GM21423 (cell line): ENCODE data around the gene CACNB3.

Experiments
- ATAC-seq: cut with Tn5 transposase; IDR thresholded peaks from one replicate; pipeline ENCODE4 v1.9.1; 2021; ENCODE audit warnings: mild to moderate bottlenecking, moderate library complexity; ENCODE audit not compliant: unreplicated experiment

CACNB3 gene

GRCh38 chr12:48788524-48788853, 29.8 kb upstream of the CACNB3 start:
- no peak for ATAC-seq

DNA sequence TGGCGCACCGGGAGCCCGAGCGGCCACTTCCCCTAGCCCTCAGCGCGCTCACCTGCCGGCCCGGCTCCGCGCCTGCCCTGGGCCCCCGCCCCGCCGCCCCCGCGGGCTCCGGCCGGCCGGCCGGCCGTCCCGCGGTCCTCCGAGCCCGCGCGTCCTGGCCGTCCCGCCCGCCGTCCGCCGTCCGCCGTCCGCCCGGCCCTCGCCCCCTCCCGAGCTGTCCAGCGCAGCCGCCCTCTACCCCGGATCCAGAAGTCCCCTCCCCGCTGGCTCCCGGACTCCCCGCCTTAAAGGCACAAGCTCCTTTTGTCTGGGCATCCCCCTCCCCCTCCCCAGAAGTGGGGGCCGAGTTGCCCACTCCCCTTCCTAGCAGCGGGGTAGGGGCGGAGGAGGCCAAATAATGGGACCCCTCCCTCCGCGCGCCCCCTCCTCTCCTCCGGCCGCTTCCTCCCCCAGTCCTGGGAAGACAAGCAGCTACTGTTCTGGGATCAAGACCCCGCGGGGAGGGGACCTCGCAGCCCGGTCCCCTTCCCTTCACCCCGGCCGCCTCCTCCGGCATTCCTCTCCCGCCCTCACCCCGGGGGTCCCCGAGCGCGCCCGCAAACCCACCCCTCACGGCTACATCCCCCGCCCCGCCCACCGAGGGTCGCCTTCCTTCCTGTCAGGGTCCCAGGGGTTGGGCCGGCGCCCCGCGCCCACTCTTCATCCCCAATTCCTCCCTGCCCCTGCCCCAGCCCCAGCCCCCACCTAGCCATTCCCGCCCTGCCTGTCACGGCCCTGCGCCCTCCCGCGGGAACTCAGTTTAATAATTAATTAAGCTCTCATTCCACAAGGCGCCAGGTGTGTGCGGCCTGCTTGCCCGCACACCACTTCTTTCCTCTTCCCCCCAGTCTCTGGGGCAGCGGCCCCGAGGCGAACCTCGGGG, 29.2 kb upstream of the CACNB3 start, which contains the start of gene ADCY6:
Gene ADCY6, minus strand, starts transcription at position 236 of the 922 bp plus-strand sequence. CDS start 5,655 bp downstream, outside the sequence.
- ATAC-seq, result peak; percentile 64

GRCh38 chr12:48789858-48790326, 28.4 kb upstream of the CACNB3 start:
- ATAC-seq, result no peak

- ATAC-seq, result no peak
Measured at GRCh38 chr12:48793696-48794095, 24.6 kb upstream of the CACNB3 start.

DNA sequence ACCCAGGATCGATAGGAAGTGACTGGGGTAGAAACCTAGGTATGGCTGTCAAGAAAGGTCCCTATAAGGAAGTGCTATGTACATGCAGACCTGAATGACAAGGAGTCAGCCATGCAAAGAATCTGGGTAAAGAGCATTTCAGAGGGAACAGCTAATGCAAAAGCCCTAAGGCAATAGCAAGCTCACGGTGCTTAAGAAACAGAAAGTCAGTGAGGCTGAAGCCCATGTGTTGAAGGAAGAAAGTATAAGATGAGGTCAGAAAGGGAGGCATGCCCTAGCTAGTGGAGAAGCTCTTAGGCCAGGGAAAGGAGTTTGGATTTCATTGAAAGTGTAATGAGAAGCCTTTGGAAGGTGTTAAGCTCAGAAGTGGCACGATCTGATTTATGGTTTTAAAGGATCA, 23.4 kb upstream of the CACNB3 start:
- no peak for ATAC-seq

- ATAC-seq, result peak; percentile 48
Measured at GRCh38 chr12:48795550-48796455, 22.5 kb upstream of the CACNB3 start.

GRCh38 chr12:48796976-48797375, 21.3 kb upstream of the CACNB3 start:
- ATAC-seq, result no peak

DNA sequence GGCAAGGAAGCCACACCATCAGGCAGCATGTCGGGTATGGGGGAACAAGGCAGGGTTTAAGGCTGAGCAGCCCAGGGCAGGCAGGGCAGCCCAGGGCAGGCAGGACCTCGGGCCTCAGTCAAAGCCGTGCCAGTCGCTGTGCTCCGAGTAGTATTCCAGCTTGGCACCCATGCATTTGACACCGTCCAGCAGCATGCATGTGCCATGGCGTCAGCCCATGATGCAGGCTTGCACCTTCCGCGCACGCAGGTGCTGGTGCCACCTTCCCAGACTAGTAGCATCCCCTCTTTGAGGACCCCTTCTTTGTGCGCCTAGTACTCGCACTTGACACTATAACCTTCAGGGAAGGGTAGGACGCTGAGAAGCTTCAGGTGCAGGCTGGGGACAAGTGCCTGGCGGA, 17.8 kb upstream of the CACNB3 start:
- ATAC-seq, result no peak

- ATAC-seq, result no peak
Measured at GRCh38 chr12:48800971-48801370, 17.3 kb upstream of the CACNB3 start.

DNA sequence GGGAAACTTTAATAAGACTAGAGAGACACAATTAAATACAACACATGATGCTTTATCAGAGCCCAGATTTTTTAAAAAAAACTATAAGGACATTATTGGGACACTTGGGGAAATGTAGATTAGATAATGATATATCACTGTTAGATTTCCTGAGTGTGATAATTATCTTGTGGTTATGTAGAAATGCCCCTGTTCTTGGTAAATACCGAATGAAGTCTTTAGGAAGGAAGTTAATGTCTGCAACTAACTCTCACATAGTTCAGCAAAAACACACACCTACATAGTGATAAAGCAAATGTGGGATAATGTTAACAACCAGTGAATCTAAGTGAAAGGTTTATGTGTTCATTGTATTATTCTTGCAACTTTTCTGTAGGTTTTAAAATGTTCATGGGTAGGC, 14.6 kb upstream of the CACNB3 start:
- no peak for ATAC-seq

GRCh38 chr12:48807981-48808380, 10.3 kb upstream of the CACNB3 start:
- no peak for ATAC-seq

DNA sequence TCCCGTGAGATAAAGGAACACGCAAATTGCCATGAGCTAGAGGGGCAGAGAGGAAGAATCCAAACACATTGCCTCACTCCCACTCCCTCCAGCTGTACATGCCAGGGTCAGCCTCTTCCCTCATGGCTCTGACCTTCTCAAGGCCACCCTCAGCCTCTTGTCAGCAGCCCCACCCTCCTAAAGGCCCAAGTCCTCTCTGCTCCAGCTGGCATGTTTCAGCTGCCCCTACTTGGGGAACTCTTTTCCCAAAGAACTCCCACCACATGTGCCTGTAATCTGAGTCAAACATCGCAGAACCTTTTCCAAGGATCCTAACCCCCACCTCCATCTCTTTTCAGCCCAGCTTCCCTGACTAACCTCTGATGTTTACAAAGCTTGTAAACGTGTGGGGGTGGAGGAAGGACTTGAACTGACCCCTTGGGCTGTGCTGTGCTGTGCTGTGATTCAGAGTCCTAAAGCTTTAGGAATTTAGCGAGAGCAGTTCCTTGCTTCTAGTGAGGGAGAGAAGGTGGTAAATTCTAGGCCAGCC, 7.3 kb upstream of the CACNB3 start:
- no peak for ATAC-seq

DNA sequence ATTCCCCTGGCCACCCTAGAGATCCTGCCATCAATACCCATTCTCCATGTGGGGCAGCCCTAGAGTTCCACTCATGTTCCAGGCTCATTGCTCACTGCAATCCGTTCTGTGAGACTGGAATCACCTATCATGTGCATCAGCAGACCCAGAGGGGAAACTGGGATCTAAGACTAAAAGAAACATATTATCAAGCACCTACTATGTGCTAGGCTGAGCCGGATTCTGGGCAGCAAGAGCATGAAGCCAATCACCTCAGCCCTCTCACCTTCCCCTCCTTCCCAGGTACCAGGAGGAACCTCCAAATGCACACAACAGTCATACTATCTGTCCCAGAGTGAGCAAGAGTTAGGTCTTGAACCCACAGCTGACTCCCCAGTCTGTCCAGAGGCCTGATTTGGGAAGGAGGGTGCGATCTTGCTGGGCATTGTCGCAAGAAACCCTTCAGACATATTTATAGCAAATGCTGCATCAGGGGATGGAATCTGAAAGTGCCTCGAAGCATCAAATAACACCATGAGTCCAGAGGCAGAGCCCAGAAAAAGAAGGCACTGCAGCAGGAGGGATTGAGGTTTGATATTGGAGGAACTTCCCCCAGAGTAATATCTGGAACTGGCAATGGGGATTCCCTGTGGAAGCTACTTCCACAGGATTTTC, 6.7 kb upstream of the CACNB3 start:
- ATAC-seq, result no peak

GRCh38 chr12:48812389-48812788, 5.9 kb upstream of the CACNB3 start:
- ATAC-seq, result no peak

DNA sequence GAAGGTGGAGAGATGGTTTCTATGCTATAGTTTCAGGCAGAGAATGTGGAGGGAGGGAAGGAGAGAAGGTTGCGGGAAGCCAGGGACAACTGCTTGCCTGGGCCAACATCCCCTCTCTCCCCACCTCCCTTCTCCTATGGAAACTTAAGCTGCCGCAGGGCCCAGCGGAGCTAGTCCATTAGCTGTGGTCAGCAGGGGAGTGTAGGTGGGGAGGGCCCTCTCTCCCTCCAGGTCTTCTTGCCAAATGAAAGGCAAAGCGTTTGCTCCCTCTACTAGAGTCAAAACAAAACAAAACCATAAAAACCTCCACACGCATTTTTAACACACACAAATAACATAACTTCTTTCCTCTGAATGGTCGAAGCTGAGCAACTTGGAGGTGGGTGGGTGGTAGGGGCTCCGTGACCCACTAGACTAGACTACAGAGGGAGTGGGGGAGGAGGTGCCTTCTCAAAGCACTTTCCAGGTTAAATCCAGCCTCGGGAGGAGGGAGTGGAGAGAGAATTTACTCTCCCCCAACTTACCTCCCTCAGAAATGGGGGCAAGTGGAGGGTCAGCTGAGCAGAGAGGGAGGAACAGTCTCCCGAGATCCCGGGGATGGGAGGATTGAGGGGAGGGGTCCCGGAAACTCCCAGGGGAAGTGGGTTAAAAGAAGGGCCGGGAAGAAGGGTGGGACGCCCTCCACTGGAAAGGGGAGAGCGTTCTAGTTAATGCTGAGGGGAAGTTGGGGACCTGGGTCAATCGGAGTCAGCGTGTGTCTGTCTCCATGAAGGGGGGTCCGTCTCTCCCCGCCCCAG, 4.6 kb upstream of the CACNB3 start:
- no peak for ATAC-seq

DNA sequence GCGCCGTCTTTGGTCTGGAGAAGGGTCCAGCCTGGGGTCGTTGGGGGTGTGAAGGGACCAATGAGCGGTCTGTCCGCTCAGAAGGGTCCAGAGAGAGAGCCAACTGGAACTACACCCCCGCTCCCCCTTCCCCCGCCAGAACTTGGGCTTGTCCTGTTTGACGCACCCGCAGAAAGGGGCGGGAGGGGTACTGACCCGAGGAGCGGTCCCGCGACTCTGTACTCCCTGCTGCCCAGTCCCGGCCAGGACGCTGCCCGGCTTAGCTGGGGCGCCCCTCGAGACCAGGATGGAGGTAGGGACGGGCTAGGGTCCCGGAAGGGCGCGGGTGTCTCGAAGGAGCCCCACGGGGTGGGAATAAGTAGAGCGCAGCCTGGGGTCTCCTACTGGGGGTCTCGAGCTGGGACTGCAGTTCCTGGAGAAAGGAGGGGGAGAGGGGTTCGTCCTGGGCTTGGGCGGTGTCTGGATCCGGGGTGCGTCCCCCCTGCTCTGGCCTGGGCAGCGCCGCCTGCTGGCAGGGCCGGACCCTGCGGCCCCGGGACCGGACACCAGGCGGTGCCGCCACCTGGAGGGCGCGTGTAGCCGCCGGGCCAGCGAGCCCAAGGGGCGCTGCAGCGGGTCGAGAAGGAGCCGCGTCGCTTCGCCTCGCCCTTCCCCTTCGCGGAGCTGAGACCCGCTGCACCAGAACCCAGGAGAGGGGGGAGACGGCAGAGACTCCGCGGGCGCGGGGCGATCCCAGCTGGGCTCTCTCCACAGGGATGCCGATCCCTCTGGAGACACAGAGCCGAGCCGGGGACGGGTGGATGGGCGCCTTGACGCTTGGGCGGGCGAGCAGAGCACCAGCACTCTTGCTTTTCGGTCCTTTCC, 3.8 kb upstream of the CACNB3 start:
- ATAC-seq, result peak; percentile 69

GRCh38 chr12:48815126-48816110, 2.9 kb upstream of the CACNB3 start:
- ATAC-seq, result peak; percentile 30
